ENCODE measurements around the gene OSBPL5. TPM values are rescaled to one million over a fixed set of nuclear protein-coding genes. Genes with fewer than 3 reads are reported as not detected.

Gene OSBPL5
- total RNA-seq, 3 donors from 2014 or later (not counting 1 experiment from before 2014, with no cell fraction given), result 375 to 522 (median 377) TPM

- DNase-seq, result no peak
- H3K4me3 Mint-ChIP-seq, result no peak overlapping the region
- H3K27me3 Mint-ChIP-seq (ENCODE audit: low read depth in 2 of 2), result no peaks in the 10 kb centered on the region
- H3K9me3 Mint-ChIP-seq, result no peaks in the 10 kb centered on the region
- WGBS (ENCODE audit: insufficient coverage), result 97% methylated on average over 10 of the region's 11 CpGs
- ATAC-seq, result no peak
- Histone ChIP-seq H3K4me1 (ENCODE audit: control insufficient read depth, insufficient read depth, low read length) (peaks cover 8% of the 10 kb centered on the region), H3K9me3 (ENCODE audit: control insufficient read depth, insufficient read depth, low read length) (no peaks in the 10 kb centered on the region), H3K27ac (ENCODE audit: low read length) (no peak overlapping the region), H3K4me3 (ENCODE audit: low read length) (no peak overlapping the region), H3K36me3 (ENCODE audit: control insufficient read depth, insufficient read depth, low read length) (peaks cover 39% of the 10 kb centered on the region), H3K27me3 (ENCODE audit: control insufficient read depth, insufficient read depth, low read length) (no peaks in the 10 kb centered on the region)
- no peak overlapping the region for H3K27ac Mint-ChIP-seq
- no peak for TF ChIP-seq CTCF (IDR thresholded peaks at IDR 0.05)
- peaks cover 5 to 32% of the 10 kb centered on the region in 2 donors for H3K4me1 Mint-ChIP-seq
- intact Hi-C loops (cut with micrococcal nuclease), result no loop called here
- no peaks in the 10 kb centered on the region for H3K36me3 Mint-ChIP-seq
Observed at GRCh38 chr11:3042496-3043314, 122.4 kb downstream of the OSBPL5 start.

- peaks cover 44% of the 10 kb centered on the region for H3K36me3 ChIP-seq (ENCODE audit: control insufficient read depth, insufficient read depth, low read length)
- no peaks in the 10 kb centered on the region for H3K36me3 Mint-ChIP-seq
- no peak overlapping the region for H3K4me3 Mint-ChIP-seq
- no peak overlapping the region for H3K27ac ChIP-seq (ENCODE audit: low read length)
- 95% methylated on average over 17 of the region's 17 CpGs for WGBS (ENCODE audit: insufficient coverage)
- peaks cover 16% of the 10 kb centered on the region for H3K4me1 ChIP-seq (ENCODE audit: control insufficient read depth, insufficient read depth, low read length)
- no peak for TF ChIP-seq CTCF (IDR thresholded peaks at IDR 0.05)
- H3K4me1 Mint-ChIP-seq, result peaks cover 14 to 40% of the 10 kb centered on the region in 2 donors
- intact Hi-C loops (cut with micrococcal nuclease), result no loop called here
- no peak for ATAC-seq
- H3K9me3 ChIP-seq (ENCODE audit: control insufficient read depth, insufficient read depth, low read length), result no peaks in the 10 kb centered on the region
- H3K27ac Mint-ChIP-seq, result no peak overlapping the region
- no peak overlapping the region for H3K4me3 ChIP-seq (ENCODE audit: low read length)
- DNase-seq, result no peak
- H3K27me3 Mint-ChIP-seq (ENCODE audit: low read depth in 2 of 2), result no peaks in the 10 kb centered on the region
- H3K9me3 Mint-ChIP-seq, result no peaks in the 10 kb centered on the region
- no peaks in the 10 kb centered on the region for H3K27me3 ChIP-seq (ENCODE audit: control insufficient read depth, insufficient read depth, low read length)
Observed at GRCh38 chr11:3041699-3042441, 123.2 kb downstream of the OSBPL5 start.

- Histone ChIP-seq H3K9me3 (ENCODE audit: control insufficient read depth, insufficient read depth, low read length) (no peaks in the 10 kb centered on the region), H3K4me3 (ENCODE audit: low read length) (no peak overlapping the region), H3K36me3 (ENCODE audit: control insufficient read depth, insufficient read depth, low read length) (peaks cover 49% of the 10 kb centered on the region), H3K4me1 (ENCODE audit: control insufficient read depth, insufficient read depth, low read length) (peaks cover 23% of the 10 kb centered on the region), H3K27ac (ENCODE audit: low read length) (no peak overlapping the region), H3K27me3 (ENCODE audit: control insufficient read depth, insufficient read depth, low read length) (no peaks in the 10 kb centered on the region)
- no peaks in the 10 kb centered on the region for H3K27me3 Mint-ChIP-seq (ENCODE audit: low read depth in 2 of 2)
- no peak overlapping the region for H3K4me3 Mint-ChIP-seq
- H3K4me1 Mint-ChIP-seq, result peaks cover 23 to 50% of the 10 kb centered on the region in 2 donors
- 98% methylated on average over 7 of the region's 9 CpGs for WGBS (ENCODE audit: insufficient coverage)
- ATAC-seq (no peak), DNase-seq (no peak)
- no peak for TF ChIP-seq CTCF (IDR thresholded peaks at IDR 0.05)
- no peaks in the 10 kb centered on the region for H3K36me3 Mint-ChIP-seq
- H3K27ac Mint-ChIP-seq, result no peak overlapping the region
- no peaks in the 10 kb centered on the region for H3K9me3 Mint-ChIP-seq
- intact Hi-C loops (cut with micrococcal nuclease), result no loop called here
Observed at GRCh38 chr11:3040881-3041280, 124.2 kb downstream of the OSBPL5 start.
